SU-DHL-6 (cell line): Measurements from ENCODE around the gene RIC1.

Experiments
- H2AFZ ChIP-seq: fragments of 200-600 bp; sonication (generic); 2 replicates; pipeline ENCODE4 v1.6.1; 2014; ENCODE audit warnings: low read depth, mild to moderate bottlenecking, moderate library complexity, mixed read lengths, antibody characterized with exemption, low read length; ENCODE audit not compliant: severe bottlenecking
- H3F3A ChIP-seq: fragments of 200-600 bp; shearing (Covaris generic); 2 replicates; pipeline ENCODE4 v1.6.0; 2016; ENCODE audit warnings: antibody characterized with exemption, mild to moderate bottlenecking; ENCODE audit not compliant: insufficient read depth
- H3K27ac ChIP-seq: fragments of 200-600 bp; sonication (generic); 2 replicates; pipeline ENCODE4 v1.5.1; 2016; ENCODE audit warnings: low read depth, mild to moderate bottlenecking, low read length, moderate library complexity, mixed read lengths
- H3K27me3 ChIP-seq: fragments of 200-600 bp; sonication (generic), shearing (Covaris generic); 2 replicates; pipeline ENCODE4 v1.6.0; 2014; ENCODE audit warnings: mild to moderate bottlenecking, low read length
- H3K36me3 ChIP-seq: fragments of 200-600 bp; sonication (generic); 2 replicates; pipeline ENCODE4 v1.6.1; 2014; ENCODE audit warnings: mild to moderate bottlenecking, low read length, mixed read lengths
- H3K4me2 ChIP-seq: fragments of 300-600, 200-600 bp; shearing (Covaris generic), sonication (generic); 2 replicates; pipeline ENCODE4 v1.6.0; 2014; ENCODE audit warnings: low read length, low read depth, mild to moderate bottlenecking; ENCODE audit not compliant: poor library complexity, severe bottlenecking
- H3K4me3 ChIP-seq: fragments of 200-600 bp; sonication (generic); 2 replicates; pipeline ENCODE4 v1.5.1; 2014; ENCODE audit warnings: antibody characterized with exemption, low read length, mild to moderate bottlenecking, mixed read lengths; ENCODE audit not compliant: insufficient read depth, poor library complexity, severe bottlenecking
- H3K79me2 ChIP-seq: fragments of 200-600 bp; sonication (generic); 2 replicates; pipeline ENCODE4 v1.6.1; 2014; ENCODE audit warnings: mild to moderate bottlenecking, low read length, moderate library complexity; ENCODE audit not compliant: insufficient read depth
- H3K9ac ChIP-seq: fragments of 200-600 bp; sonication (generic); 2 replicates; pipeline ENCODE4 v1.7.0; 2014; ENCODE audit warnings: mild to moderate bottlenecking, low read length
- H3K9me2 ChIP-seq: fragments of 200-600 bp; sonication (generic); replicated peaks from 2 replicates; pipeline ENCODE4 v1.6.1; 2014; ENCODE audit warnings: low read length; ENCODE audit not compliant: insufficient read depth
- H3K9me3 ChIP-seq: fragments of 200-600 bp; sonication (generic); 2 replicates; pipeline ENCODE4 v1.6.1; 2014; ENCODE audit warnings: low read length, mixed read lengths; ENCODE audit not compliant: insufficient read depth
- H4K20me1 ChIP-seq: fragments of 200-600 bp; sonication (generic); 2 replicates; pipeline ENCODE4 v1.6.1; 2014; ENCODE audit warnings: low read depth, mild to moderate bottlenecking, antibody characterized with exemption, low read length, moderate library complexity, mixed read lengths
- CTCF ChIP-seq: fragments of 200-600 bp; sonication (generic); IDR thresholded peaks from one replicate; pipeline ENCODE4 v1.5.1; 2017; ENCODE audit warnings: antibody characterized with exemption, mild to moderate bottlenecking, low read length, moderate library complexity; ENCODE audit not compliant: insufficient read depth, poor library complexity, severe bottlenecking
- EZH2phosphoT487 ChIP-seq: fragments of 200-600 bp; sonication (generic), shearing (Covaris generic); conservative IDR thresholded peaks from 2 replicates; pipeline ENCODE4 v1.6.1; 2018; ENCODE audit warnings: mild to moderate bottlenecking, antibody characterized with exemption, low read length, moderate library complexity, mixed read lengths

Gene RIC1

GRCh38 chr9:5635390-5635789 is 6.5 kb downstream of the RIC1 start:
- no peaks in the 10 kb centered on the region for H3F3A ChIP-seq
- no peak overlapping the region for H3K27ac ChIP-seq
- TF ChIP-seq EZH2phosphoT487: no peak
- no peak for TF ChIP-seq CTCF
- no peak overlapping the region for H3K4me2 ChIP-seq
- peaks cover 6% of the 10 kb centered on the region for H3K36me3 ChIP-seq
- peaks cover 23% of the 10 kb centered on the region for H4K20me1 ChIP-seq
- no peak overlapping the region for H3K9ac ChIP-seq
- peaks cover 6% of the 10 kb centered on the region; the same call in 1 of the 2 replicates for H3K9me3 ChIP-seq
- H2AFZ ChIP-seq: no peak overlapping the region
- H3K79me2 ChIP-seq: peaks cover 100% of the 10 kb centered on the region
- H3K27me3 ChIP-seq: no peaks in the 10 kb centered on the region
- no peak overlapping the region for H3K4me3 ChIP-seq
- no peaks in the 10 kb centered on the region for H3K9me2 ChIP-seq

- H3K4me2 ChIP-seq: no peak overlapping the region
- no peak overlapping the region for H2AFZ ChIP-seq
- no peak overlapping the region for H3K9ac ChIP-seq
- TF ChIP-seq EZH2phosphoT487 (no peak), CTCF (no peak)
- no peak overlapping the region for H3K27ac ChIP-seq
- no peaks in the 10 kb centered on the region for H3K9me2 ChIP-seq
- H3K4me3 ChIP-seq: no peak overlapping the region
- H3K36me3 ChIP-seq: peaks cover 6% of the 10 kb centered on the region
- H3K27me3 ChIP-seq: no peaks in the 10 kb centered on the region
- H3F3A ChIP-seq: no peaks in the 10 kb centered on the region; the same call in 1 of the 2 replicates
- H3K79me2 ChIP-seq: peaks cover 100% of the 10 kb centered on the region
- peaks cover 6% of the 10 kb centered on the region; the same call in 1 of the 2 replicates for H3K9me3 ChIP-seq
- 0 out of 2 replicates have a peak, but pooled peaks cover 19% of the 10 kb centered on the region for H4K20me1 ChIP-seq
These were observed 10.9 kb downstream of the RIC1 start for GRCh38 chr9:5639816-5640215.

DNA sequence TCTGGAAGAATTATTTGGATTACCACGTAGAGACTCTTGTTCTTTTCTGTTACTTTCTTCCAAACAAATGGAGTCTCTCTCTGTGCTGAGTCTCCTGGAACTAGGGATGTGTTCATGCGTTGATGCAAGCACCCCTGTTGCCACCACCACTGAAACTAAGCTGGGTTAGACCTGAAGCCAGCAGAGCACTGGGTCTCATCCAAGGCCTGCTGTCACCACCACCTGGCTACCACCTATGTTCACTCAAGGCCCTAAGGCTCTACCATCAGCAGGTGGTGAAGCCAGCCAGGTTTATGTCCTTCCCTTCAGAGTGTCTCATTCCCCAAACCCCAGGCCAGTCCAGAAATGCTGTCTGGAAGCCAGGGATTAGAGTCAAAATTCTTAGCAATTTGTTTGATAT is 13.3 kb downstream of the RIC1 start:
- no peaks in the 10 kb centered on the region for H3K9me2 ChIP-seq
- H3F3A ChIP-seq: no peaks in the 10 kb centered on the region; the same call in 1 of the 2 replicates
- no peak overlapping the region for H3K4me2 ChIP-seq
- peaks cover 100% of the 10 kb centered on the region for H3K79me2 ChIP-seq
- TF ChIP-seq CTCF (no peak), EZH2phosphoT487 (no peak)
- H3K27me3 ChIP-seq: no peaks in the 10 kb centered on the region
- H3K9me3 ChIP-seq: no peaks in the 10 kb centered on the region
- H3K9ac ChIP-seq: no peak overlapping the region
- no peak overlapping the region for H2AFZ ChIP-seq
- H3K36me3 ChIP-seq: no peaks in the 10 kb centered on the region
- no peak overlapping the region for H3K27ac ChIP-seq
- H3K4me3 ChIP-seq: no peak overlapping the region
- peaks cover 27% of the 10 kb centered on the region; the same call in 1 of the 2 replicates for H4K20me1 ChIP-seq
